ENCODE data around the gene KLHL6.
"Not testable (repeated sequence)": the region's sequence is repeated elsewhere in the genome, so short reads cannot be mapped to it uniquely, and the experiment has no call there.

KLHL6 gene

DNA sequence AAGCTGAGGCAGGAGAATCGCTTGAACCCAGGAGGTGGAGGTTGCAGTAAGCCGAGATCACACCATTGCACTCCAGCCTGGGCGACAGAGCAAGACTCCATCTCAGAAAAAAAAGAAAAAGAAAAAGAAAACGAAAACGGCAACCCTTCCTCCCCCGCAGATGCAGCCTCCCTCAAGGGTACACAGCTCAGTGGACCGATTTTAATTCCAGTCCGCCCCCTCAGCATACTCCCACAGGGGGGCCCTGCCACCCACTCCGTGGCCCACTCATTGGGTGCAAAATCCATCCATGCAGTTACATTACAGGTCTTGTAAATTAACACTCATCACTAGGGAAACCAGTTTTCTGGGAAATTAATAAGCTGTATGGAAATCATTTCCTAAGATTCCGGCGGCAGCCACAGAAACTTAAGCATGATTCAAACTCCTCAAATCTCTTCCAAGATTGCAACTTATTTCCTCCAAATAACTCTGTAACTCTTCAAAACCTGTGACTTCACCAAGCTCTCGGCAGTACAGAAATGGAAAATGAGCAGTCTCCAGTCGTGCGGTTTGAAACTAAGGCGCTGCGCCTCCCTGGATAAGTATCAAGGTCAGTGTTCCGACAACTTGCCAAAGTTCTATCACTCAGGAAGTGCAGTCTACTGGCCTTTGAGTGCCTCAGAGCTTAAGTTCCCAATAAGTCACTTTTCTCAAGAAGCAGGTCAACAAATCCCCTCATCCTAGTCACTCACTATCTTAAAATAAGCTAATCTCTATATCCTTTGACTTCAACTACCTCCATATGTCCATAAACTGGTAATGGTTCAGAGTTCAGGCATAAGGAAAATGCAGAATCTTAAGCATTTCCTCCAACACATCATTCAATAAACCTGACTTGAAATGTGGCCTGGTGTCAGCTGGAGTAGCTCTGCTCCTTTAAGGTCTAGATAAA lies 24.7 kb upstream of the KLHL6 start:
- no peak overlapping the region for H3K27ac ChIP-seq
- TF ChIP-seq ZFX (IDR thresholded peaks at IDR 0.05; ENCODE audit: borderline replicate concordance), result no peak
- TF ChIP-seq, protein P1, sequence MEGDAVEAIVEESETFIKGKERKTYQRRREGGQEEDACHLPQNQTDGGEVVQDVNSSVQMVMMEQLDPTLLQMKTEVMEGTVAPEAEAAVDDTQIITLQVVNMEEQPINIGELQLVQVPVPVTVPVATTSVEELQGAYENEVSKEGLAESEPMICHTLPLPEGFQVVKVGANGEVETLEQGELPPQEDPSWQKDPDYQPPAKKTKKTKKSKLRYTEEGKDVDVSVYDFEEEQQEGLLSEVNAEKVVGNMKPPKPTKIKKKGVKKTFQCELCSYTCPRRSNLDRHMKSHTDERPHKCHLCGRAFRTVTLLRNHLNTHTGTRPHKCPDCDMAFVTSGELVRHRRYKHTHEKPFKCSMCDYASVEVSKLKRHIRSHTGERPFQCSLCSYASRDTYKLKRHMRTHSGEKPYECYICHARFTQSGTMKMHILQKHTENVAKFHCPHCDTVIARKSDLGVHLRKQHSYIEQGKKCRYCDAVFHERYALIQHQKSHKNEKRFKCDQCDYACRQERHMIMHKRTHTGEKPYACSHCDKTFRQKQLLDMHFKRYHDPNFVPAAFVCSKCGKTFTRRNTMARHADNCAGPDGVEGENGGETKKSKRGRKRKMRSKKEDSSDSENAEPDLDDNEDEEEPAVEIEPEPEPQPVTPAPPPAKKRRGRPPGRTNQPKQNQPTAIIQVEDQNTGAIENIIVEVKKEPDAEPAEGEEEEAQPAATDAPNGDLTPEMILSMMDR (IDR thresholded peaks at IDR 0.05), result no peak

- H3K27ac ChIP-seq, result no peak overlapping the region
Measured at GRCh38 chr3:183578179-183578578, 22.7 kb upstream of the KLHL6 start.

DNA sequence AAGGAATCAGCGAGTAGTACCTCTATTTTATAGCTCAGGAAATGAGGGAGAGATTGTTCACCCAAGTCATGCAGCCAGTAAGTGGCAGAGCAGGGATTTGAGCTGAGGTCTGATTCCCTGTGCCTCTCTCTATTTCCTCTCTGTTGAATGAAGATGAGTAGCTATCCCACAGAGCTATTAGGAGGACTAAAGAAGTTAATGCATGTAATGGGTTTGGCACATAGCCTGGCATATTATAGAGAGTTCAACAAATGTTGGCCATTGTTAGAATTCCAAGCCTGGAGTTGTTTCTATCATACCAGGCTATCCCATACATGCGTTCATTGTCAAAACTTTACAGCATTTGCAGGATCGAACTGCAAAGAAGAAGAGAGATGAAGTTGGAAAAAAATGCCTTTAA lies 21.8 kb upstream of the KLHL6 start:
- no peak overlapping the region for H3K27ac ChIP-seq
- no peak for TF ChIP-seq ZFX (IDR thresholded peaks at IDR 0.05; ENCODE audit: borderline replicate concordance)
- TF ChIP-seq, protein P1 (IDR thresholded peaks at IDR 0.05), result no peak

More at GRCh38 chr3:183578179-183578578, 22.7 kb upstream of the KLHL6 start:
- TF ChIP-seq, protein P1 (IDR thresholded peaks at IDR 0.05), result no peak
- TF ChIP-seq ZFX (IDR thresholded peaks at IDR 0.05; ENCODE audit: borderline replicate concordance), result no peak

- no peak for TF ChIP-seq ZFX (IDR thresholded peaks at IDR 0.05; ENCODE audit: borderline replicate concordance)
- TF ChIP-seq, protein P1 (IDR thresholded peaks at IDR 0.05), result no peak
- H3K27ac ChIP-seq, result no peak overlapping the region
Measured at GRCh38 chr3:183576487-183577107, 21.1 kb upstream of the KLHL6 start.

- no peak for TF ChIP-seq ZFX (IDR thresholded peaks at IDR 0.05; ENCODE audit: borderline replicate concordance)
- no peak overlapping the region for H3K27ac ChIP-seq
Measured at GRCh38 chr3:183572935-183573334, 17.4 kb upstream of the KLHL6 start.

- not testable (repeated sequence) for H3K27ac ChIP-seq
Measured at GRCh38 chr3:183570191-183570590, 14.7 kb upstream of the KLHL6 start.

DNA sequence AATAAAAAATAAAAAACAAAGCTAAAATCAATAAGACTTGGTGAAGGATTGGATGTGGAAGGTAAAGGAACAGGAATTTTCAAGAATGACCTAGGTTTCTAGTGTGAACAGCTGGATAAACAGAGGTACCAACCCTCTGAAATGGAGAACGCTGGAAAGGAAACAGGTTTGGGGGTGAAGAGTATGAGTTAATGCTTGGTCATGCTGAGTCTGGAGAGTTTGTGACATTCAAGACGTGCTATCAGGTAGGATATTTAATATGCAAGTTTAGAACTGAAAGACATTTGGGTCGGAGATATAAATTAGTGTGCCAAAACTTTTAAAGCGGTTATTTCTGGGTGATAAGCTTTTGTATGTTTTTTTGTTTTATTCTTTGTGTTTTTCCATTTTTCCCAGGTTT lies 11.4 kb upstream of the KLHL6 start:
- H3K27ac ChIP-seq, result no peak overlapping the region
- TF ChIP-seq, protein P1 (IDR thresholded peaks at IDR 0.05), result no peak

DNA sequence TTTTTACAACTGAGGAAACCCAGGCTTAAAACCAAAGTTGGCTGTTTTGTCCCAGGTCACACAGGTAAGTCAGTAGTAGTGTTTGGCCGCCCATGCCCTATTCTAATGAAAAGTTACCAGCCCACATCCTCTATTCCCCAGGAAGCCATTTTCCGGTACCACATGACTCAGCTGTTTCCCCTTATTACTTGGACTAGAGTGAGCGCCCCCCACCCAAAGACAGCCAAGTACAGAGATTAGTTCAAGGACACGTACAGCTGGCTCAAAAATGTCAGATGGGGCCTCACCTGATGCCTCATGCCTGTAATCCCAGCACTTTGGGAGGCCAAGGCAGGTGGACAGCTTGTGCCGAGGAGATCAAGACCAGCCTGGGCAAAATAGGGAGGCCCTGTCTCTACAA lies 8.5 kb upstream of the KLHL6 start:
- TF ChIP-seq ZFX (IDR thresholded peaks at IDR 0.05; ENCODE audit: borderline replicate concordance), result no peak
- TF ChIP-seq, protein P1 (IDR thresholded peaks at IDR 0.05), result no peak
- H3K27ac ChIP-seq, result no peak overlapping the region
